DOHH2 (cell line): Measurements from ENCODE around the gene MOB2.

Experiments
- EZH2phosphoT487 ChIP-seq: fragments of 200-600 bp; sonication (generic); IDR thresholded peaks from 2 replicates; pipeline ENCODE4 v1.6.1; 2017; ENCODE audit warnings: borderline replicate concordance, mild to moderate bottlenecking, antibody characterized with exemption, low read length, moderate library complexity, mixed read lengths
- TF ChIP-seq, protein P1 (sequence below): fragments of 200-600 bp; sonication (generic); IDR thresholded peaks from one replicate; pipeline ENCODE4 v1.5.1; 2014; ENCODE audit warnings: antibody characterized with exemption, mild to moderate bottlenecking, low read depth, low read length; ENCODE audit not compliant: poor library complexity, severe bottlenecking

DNA sequence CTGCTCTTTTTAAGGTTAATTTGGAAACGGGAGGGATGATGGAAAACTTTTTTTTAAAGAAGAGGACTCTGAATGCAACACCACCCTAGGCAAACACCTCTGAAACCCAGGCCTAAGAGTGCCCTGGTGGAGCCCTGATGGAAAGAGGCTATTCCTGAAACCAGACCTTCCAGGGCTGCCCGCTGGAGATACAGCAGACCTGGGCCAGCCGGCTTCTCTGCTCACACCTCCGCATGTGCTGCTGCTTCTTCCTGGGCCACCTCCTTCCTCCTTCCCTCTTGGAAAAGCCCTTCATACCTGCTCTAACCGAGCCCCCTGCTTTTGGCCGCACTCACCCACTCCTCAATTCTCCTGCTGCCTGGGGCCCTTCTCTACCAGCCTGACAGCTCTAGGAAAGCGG, 47.6 kb upstream of the MOB2 start:
- TF ChIP-seq, protein P1, sequence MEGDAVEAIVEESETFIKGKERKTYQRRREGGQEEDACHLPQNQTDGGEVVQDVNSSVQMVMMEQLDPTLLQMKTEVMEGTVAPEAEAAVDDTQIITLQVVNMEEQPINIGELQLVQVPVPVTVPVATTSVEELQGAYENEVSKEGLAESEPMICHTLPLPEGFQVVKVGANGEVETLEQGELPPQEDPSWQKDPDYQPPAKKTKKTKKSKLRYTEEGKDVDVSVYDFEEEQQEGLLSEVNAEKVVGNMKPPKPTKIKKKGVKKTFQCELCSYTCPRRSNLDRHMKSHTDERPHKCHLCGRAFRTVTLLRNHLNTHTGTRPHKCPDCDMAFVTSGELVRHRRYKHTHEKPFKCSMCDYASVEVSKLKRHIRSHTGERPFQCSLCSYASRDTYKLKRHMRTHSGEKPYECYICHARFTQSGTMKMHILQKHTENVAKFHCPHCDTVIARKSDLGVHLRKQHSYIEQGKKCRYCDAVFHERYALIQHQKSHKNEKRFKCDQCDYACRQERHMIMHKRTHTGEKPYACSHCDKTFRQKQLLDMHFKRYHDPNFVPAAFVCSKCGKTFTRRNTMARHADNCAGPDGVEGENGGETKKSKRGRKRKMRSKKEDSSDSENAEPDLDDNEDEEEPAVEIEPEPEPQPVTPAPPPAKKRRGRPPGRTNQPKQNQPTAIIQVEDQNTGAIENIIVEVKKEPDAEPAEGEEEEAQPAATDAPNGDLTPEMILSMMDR, result no peak
- TF ChIP-seq EZH2phosphoT487, result no peak
